Adrenal gland (tissue), 12 donors: ENCODE measurements around the gene CYP27B1. TPM values are rescaled to one million over a fixed set of nuclear protein-coding genes. Genes with fewer than 3 reads are reported as not detected.

Experiments used
- DNase-seq, 7 donors: peaks; one replicate each; pipeline ENCODE4 v3.0.0-alpha.2; 2019 to 2020
- H3K27ac ChIP-seq, 5 donors: fragments of 200-600 bp; sonication (generic) in 4 of 5; 1 replicate in 3 of 5; 2 replicates in 2 of 5; pipeline versions ENCODE4 v1.5.1 to v1.8.0; 2016 to 2020; ENCODE audit warnings: mild to moderate bottlenecking in 1 of 5
- H3K27me3 ChIP-seq: fragments of 200-600 bp; 2 replicates; pipeline ENCODE4 v1.8.0; 2021
- H3K36me3 ChIP-seq, 2 donors: fragments of 200-600 bp; replicated peaks in 1 of 2; 1 replicate in 1 of 2; 2 replicates in 1 of 2; pipeline versions ENCODE4 v1.5.1 to v1.8.0; 2018 to 2022
- H3K4me1 ChIP-seq, 2 donors: fragments of 200-600 bp; replicated peaks in 1 of 2; 1 replicate in 1 of 2; 2 replicates in 1 of 2; pipeline versions ENCODE4 v1.5.1 to v1.8.0; 2018 to 2021
- H3K4me3 ChIP-seq, 4 donors: fragments of 200-600 bp; sonication (generic) in 3 of 4; one replicate each; pipeline ENCODE4 v1.5.1; 2016 to 2018
- H3K9me3 ChIP-seq, 3 donors: fragments of 200-600 bp; sonication (generic) in 1 of 3; replicated peaks in 1 of 3; 1 replicate in 2 of 3; 2 replicates in 1 of 3; pipeline versions ENCODE4 v1.5.1 to v1.8.0; 2016 to 2021
- CTCF ChIP-seq, 6 experiments: fragments of 450-650 bp in 4 of 6; fragments of 200-600 bp in 2 of 6; sonication (generic) in 1 of 6; IDR thresholded peaks; 1 replicate in 5 of 6; 2 replicates in 1 of 6; pipeline versions ENCODE4 v1.5.1 to v1.8.0; 2016 to 2021; ENCODE audit warnings: antibody characterized with exemption in 6 of 6, mild to moderate bottlenecking in 2 of 6, moderate library complexity in 1 of 6
- POLR2A ChIP-seq, 2 donors: fragments of 450-650 bp; IDR thresholded peaks; one replicate each; pipeline ENCODE4 v1.6.1; 2017; ENCODE audit warnings: antibody characterized with exemption in 2 of 2, mild to moderate bottlenecking in 2 of 2, moderate library complexity in 1 of 2
- WGBS, 4 donors: extraction: QIAGEN DNeasy Blood & Tissue Kit in 2 of 4; methylation state at CpG; one replicate each; pipeline versions ENCODE4 v1.1.5 to v1.1.7; 2013 to 2017; 5-methylcytosine and 5-hydroxymethylcytosine counted together
- intact Hi-C, 2 donors: fragments of 100-400 bp; cut with DNase I; formaldehyde crosslinking; loops; one replicate each; pipeline versions ENCODE4 v1.14.1 to v1.15.0; 2022 to 2023
- polyA plus RNA-seq, 3 donors: library from polyadenylated mRNA; stranded (reverse); fragments of 200-250 nt in 2 of 3; fragments of 350-450 nt in 1 of 3; fragmentation: Illumina TruSeq in 1 of 3; extraction: RNeasy Lipid Tissue Mini Kit (QIAGEN cat#74804) in 1 of 3; gene quantifications; one replicate each; pipeline ENCODE4 v1.2.3, GENCODE V29; 2013 to 2014
- total RNA-seq, 9 donors: library from RNA; depleted of rRNA in 4 of 9; stranded (reverse); fragments of >200 nt in 4 of 9; fragments of 120-200 nt in 1 of 9; fragmentation: NEBNext Ultra II Directional in 1 of 9; extraction: Animal tissue kit (Norgen Biotek cat#: 25700) in 1 of 9; gene quantifications; one replicate each; pipeline versions ENCODE4 v1.1.0 to v1.2.4, GENCODE V29; 2013 to 2023
- donor health status: healthy with polysubstance abuse.
- donor health status: Bipolar disorder and iron deficiency.
- donor health status: DM: yes; HTN: yes; CAD: no.
- donor health status: DM: no; HTN: no; CAD: no.
- donor health status: DM: no; HTN: no; CAD: no.
- donor health status: DM: yes; HTN: yes; CAD: no.

CYP27B1 gene
- total and polyA plus RNA-seq, 12 donors, result 0.48 to 10.4 (median 3.1) TPM

- intact Hi-C loops, result no loop called here
- H3K36me3 ChIP-seq, result peaks cover 0 to 45% of the 10 kb centered on the region in 2 donors
Measured at GRCh38 chr12:57746025-57746424, 20.9 kb downstream of the CYP27B1 start.

GRCh38 chr12:57745485-57745881 lies 21.4 kb downstream of the CYP27B1 start:
- H3K36me3 ChIP-seq, result peaks cover 0 to 41% of the 10 kb centered on the region in 2 donors
- H3K4me3 ChIP-seq, result peak overlapping the region in 3 of 4 donors; percentile 89 to 99 (median 91)
- no peaks in the 10 kb centered on the region for H3K9me3 ChIP-seq
- peaks cover 7% of the 10 kb centered on the region for H3K27me3 ChIP-seq
- WGBS, 4 donors, result 28 to 33% (median 29%) methylated on average over 5 to 8 of the region's 8 CpGs
- no peak for TF ChIP-seq POLR2A (IDR thresholded peaks at IDR 0.05)
- no peak for TF ChIP-seq CTCF (IDR thresholded peaks at IDR 0.05)
- DNase-seq, result peak in 1 of 7 donors; percentile 33
- peaks cover 7 to 13% of the 10 kb centered on the region in 2 donors for H3K4me1 ChIP-seq
- peak overlapping the region in 4 of 5 donors; percentile 85 to 99 (median 97) for H3K27ac ChIP-seq
- intact Hi-C loops, result no loop called here

More at GRCh38 chr12:57746025-57746424, 20.9 kb downstream of the CYP27B1 start:
- peaks cover 2% of the 10 kb centered on the region for H3K27me3 ChIP-seq
- no peak for DNase-seq
- TF ChIP-seq POLR2A (IDR thresholded peaks at IDR 0.05) (no peak), CTCF (IDR thresholded peaks at IDR 0.05) (no peak)
- peak overlapping the region in 1 of 4 donors; percentile 91 for H3K4me3 ChIP-seq
- 88 to 96% (median 91%) methylated on average over 3 of the region's 3 CpGs for WGBS, 4 donors
- peak overlapping the region in 2 of 5 donors; percentile 96 to 99 for H3K27ac ChIP-seq
- H3K4me1 ChIP-seq, result peaks cover 12 to 18% of the 10 kb centered on the region in 2 donors
- no peaks in the 10 kb centered on the region for H3K9me3 ChIP-seq

DNA sequence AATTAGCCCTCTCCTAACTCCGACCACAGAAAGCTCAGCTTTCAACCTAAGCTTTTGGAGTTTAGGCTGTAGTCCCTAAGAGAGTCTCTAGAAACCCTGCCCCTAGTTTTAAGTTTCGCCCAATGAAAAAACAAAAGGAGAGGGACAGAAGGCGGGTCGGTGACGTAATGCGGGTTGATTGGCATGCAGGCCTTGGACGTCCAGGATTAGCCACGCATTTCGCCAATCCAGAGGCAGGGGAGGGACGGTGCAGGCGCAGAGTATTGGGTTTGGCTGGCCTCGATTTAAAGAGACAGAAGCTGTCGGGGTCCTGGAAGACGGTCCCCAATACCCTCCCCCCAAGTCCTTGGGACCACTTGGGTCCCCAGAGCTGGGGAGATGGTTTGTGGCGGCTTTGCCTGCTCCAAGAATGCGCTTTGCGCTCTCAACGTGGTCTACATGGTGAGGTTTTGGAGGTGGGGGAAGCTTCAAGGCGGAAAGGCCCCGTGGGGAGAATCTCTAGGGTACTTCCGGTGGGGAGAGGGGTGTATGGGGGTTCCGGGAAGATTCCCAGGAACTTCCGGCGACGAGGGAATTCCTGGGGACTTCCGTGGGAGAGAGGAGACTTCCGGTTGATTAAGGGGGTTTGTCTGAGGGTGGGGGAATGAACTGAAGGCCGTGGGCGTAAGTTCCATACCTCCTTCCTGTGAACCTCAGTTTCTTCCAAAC lies 21.9 kb downstream of the CYP27B1 start, which contains the start of gene TSPAN31:
Gene TSPAN31 (plus strand): TSS at position 263 of the 708 bp plus-strand sequence. CDS start 116 bp downstream, at position 379.
- DNase-seq, result peak; percentile 95 to 100 (median 99)
- Histone ChIP-seq H3K9me3 (no peaks in the 10 kb centered on the region), H3K4me1 (peaks cover 7 to 10% of the 10 kb centered on the region in 2 donors), H3K36me3 (peaks cover 0 to 36% of the 10 kb centered on the region in 2 donors), H3K27me3 (peaks cover 11% of the 10 kb centered on the region), H3K4me3 (peak within 1 kb of the TSS in 3 of 4 donors; percentile 89 to 99 (median 91)), H3K27ac (peak within 1 kb of the TSS; percentile 75 to 99 (median 96))
- TF ChIP-seq POLR2A (IDR thresholded peaks at IDR 0.05), result peak; percentile 69 to 90
- peak in 1 of 6 experiments; percentile 7 for TF ChIP-seq CTCF (IDR thresholded peaks at IDR 0.05)
- intact Hi-C loops, result no loop called here
- 0 to 1% (median 0%) methylated on average over 26 to 29 of the region's 29 CpGs for WGBS, 4 donors

DNA sequence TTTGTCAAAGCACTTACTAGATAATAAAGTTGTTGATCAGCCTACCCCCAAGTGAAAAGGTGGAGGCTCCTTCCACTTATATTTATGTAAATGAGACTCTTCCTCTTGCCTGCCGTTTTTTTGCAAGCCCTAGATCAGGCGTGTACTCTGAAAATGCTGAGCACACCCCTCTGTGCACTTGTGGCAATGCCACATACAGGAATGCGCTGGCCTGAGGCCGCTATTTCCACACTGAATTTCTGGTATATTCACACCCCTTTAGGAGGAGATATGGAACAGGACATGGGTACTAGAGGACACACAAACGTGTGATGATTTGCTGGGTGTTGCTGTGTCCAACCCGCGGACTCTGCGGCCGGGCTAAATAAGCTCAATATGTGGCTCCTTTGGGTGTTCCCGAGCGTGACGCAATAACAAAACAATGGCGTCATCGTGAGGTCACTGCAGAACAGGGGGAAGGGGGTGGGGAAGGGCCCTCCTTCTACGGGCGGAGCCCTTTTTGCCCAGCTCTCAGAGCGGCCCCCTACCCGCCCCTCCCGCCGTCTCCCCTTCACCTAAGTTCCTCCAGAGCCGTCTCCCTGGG lies 22.6 kb downstream of the CYP27B1 start:
- peak overlapping the region in 2 of 4 donors; percentile 91 to 99 for H3K4me3 ChIP-seq
- peak overlapping the region in 4 of 5 donors; percentile 85 to 99 (median 97) for H3K27ac ChIP-seq
- 8 to 12% (median 11%) methylated on average over 11 to 21 of the region's 21 CpGs for WGBS, 4 donors
- peaks cover 7 to 10% of the 10 kb centered on the region in 2 donors for H3K4me1 ChIP-seq
- DNase-seq, result peak; percentile 73 to 90 (median 80)
- H3K9me3 ChIP-seq, result no peaks in the 10 kb centered on the region
- intact Hi-C loops, result no loop called here
- peaks cover 0 to 30% of the 10 kb centered on the region in 2 donors for H3K36me3 ChIP-seq
- TF ChIP-seq CTCF (IDR thresholded peaks at IDR 0.05) (no peak), POLR2A (IDR thresholded peaks at IDR 0.05) (no peak)
- H3K27me3 ChIP-seq, result peaks cover 11% of the 10 kb centered on the region
